Stimulated activated naive CD8-positive, alpha-beta T cell treated with anti-CD3 and anti-CD28 coated beads, Interleukin-15, amount 100 ng/mL, for 72 hours (primary cell): ENCODE results near the gene LUC7L.
"Not testable (repeated sequence)": the region's sequence is repeated elsewhere in the genome, so short reads cannot be mapped to it uniquely, and the experiment has no call there.

ENCODE experiments used
- ATAC-seq: fragments of 150-1000 bp; cut with Tn5 transposase; 2 replicates; pipeline ENCODE4 v1.10.0; 2021; ENCODE audit warnings: mild to moderate bottlenecking, moderate library complexity
- DNase-seq, 2 donors: peaks; one replicate each; pipeline ENCODE4 v3.0.0; 2021 to 2022
- H3K27ac Mint-ChIP-seq, 2 donors: one replicate each; pipeline ENCODE4 v1.8.0; 2022; ENCODE audit warnings: mild to moderate bottlenecking in 2 of 2, mixed read lengths in 2 of 2, moderate library complexity in 2 of 2
- H3K27me3 Mint-ChIP-seq: one replicate; pipeline ENCODE4 v1.8.0; 2022; ENCODE audit warnings: mixed read lengths
- H3K4me1 Mint-ChIP-seq: one replicate; pipeline ENCODE4 v1.8.0; 2022; ENCODE audit warnings: mild to moderate bottlenecking, mixed read lengths
- H3K4me3 Mint-ChIP-seq, 2 donors: one replicate each; pipeline ENCODE4 v1.8.0; 2022; ENCODE audit warnings: mild to moderate bottlenecking in 2 of 2, mixed read lengths in 2 of 2, moderate library complexity in 1 of 2
- H3K9me3 Mint-ChIP-seq, 2 donors: one replicate each; pipeline ENCODE4 v1.8.0; 2022; ENCODE audit warnings: mixed read lengths in 2 of 2

Gene LUC7L

GRCh38 chr16:159136-159849, 70.0 kb downstream of the LUC7L start:
- Mint-ChIP-seq H3K27me3 (peaks cover 74% of the 10 kb centered on the region), H3K4me3 (no peak overlapping the region), H3K4me1 (peaks cover 10% of the 10 kb centered on the region), H3K9me3 (no peaks in the 10 kb centered on the region), H3K27ac (no peak overlapping the region)
- ATAC-seq (no peak), DNase-seq (no peak)

GRCh38 chr16:155031-155398, 74.2 kb downstream of the LUC7L start:
- Mint-ChIP-seq H3K9me3 (no peaks in the 10 kb centered on the region), H3K4me1 (peaks cover 13% of the 10 kb centered on the region), H3K27ac (no peak overlapping the region), H3K4me3 (peak overlapping the region; percentile 74 to 83), H3K27me3 (peaks cover 79% of the 10 kb centered on the region)
- ATAC-seq (no peak), DNase-seq (no peak)

GRCh38 chr16:154217-155030, 74.8 kb downstream of the LUC7L start:
- H3K9me3 Mint-ChIP-seq: no peaks in the 10 kb centered on the region
- H3K27me3 Mint-ChIP-seq: peaks cover 79% of the 10 kb centered on the region
- peaks cover 13% of the 10 kb centered on the region for H3K4me1 Mint-ChIP-seq
- H3K4me3 Mint-ChIP-seq: peak overlapping the region; percentile 74 to 83
- no peak overlapping the region for H3K27ac Mint-ChIP-seq
- DNase-seq (no peak), ATAC-seq (peak; percentile 40)

GRCh38 chr16:153550-154216, 75.6 kb downstream of the LUC7L start:
- peak; percentile 63 for ATAC-seq
- H3K4me3 Mint-ChIP-seq, H3K9me3 Mint-ChIP-seq, H3K27ac Mint-ChIP-seq, DNase-seq: not testable (repeated sequence)
- Mint-ChIP-seq H3K27me3 (peaks cover 79% of the 10 kb centered on the region), H3K4me1 (peaks cover 13% of the 10 kb centered on the region)

- H3K4me3 Mint-ChIP-seq, H3K27ac Mint-ChIP-seq, DNase-seq, H3K9me3 Mint-ChIP-seq: not testable (repeated sequence)
- Mint-ChIP-seq H3K4me1 (peaks cover 13% of the 10 kb centered on the region), H3K27me3 (peaks cover 74% of the 10 kb centered on the region)
- peak; percentile 44 for ATAC-seq
Observed at GRCh38 chr16:153129-153521, 76.1 kb downstream of the LUC7L start.

- Mint-ChIP-seq H3K9me3 (no peaks in the 10 kb centered on the region), H3K27ac (no peak within 1 kb of the TSS), H3K27me3 (peaks cover 71% of the 10 kb centered on the region), H3K4me3 (no peak within 1 kb of the TSS), H3K4me1 (peaks cover 13% of the 10 kb centered on the region)
- no peak for DNase-seq
- peak; percentile 36 for ATAC-seq
Observed at GRCh38 chr16:152141-153128, 76.8 kb downstream of the LUC7L start, which contains the start of gene HBZ. Gene HBZ (plus strand): TSS chr16:152644. CDS start chr16:152910, 266 bp downstream.

GRCh38 chr16:149024-149660, 80.1 kb downstream of the LUC7L start:
- Mint-ChIP-seq H3K4me1 (peaks cover 2% of the 10 kb centered on the region), H3K27me3 (peaks cover 51% of the 10 kb centered on the region), H3K9me3 (no peaks in the 10 kb centered on the region), H3K27ac (no peak overlapping the region), H3K4me3 (no peak overlapping the region)
- no peak for ATAC-seq
- DNase-seq: no peak

- peaks cover 48% of the 10 kb centered on the region for H3K27me3 Mint-ChIP-seq
- no peak overlapping the region for H3K4me3 Mint-ChIP-seq
- DNase-seq: no peak
- H3K9me3 Mint-ChIP-seq: no peaks in the 10 kb centered on the region
- H3K27ac Mint-ChIP-seq: no peak overlapping the region
- no peak for ATAC-seq
- no peaks in the 10 kb centered on the region for H3K4me1 Mint-ChIP-seq
Observed at GRCh38 chr16:146646-147045, 82.6 kb downstream of the LUC7L start.

- DNase-seq: no peak
- no peaks in the 10 kb centered on the region for H3K4me1 Mint-ChIP-seq
- peaks cover 33% of the 10 kb centered on the region for H3K27me3 Mint-ChIP-seq
- H3K9me3 Mint-ChIP-seq: no peaks in the 10 kb centered on the region
- no peak for ATAC-seq
- H3K27ac Mint-ChIP-seq: peak overlapping the region in 1 of 2 donors; percentile 3
- no peak overlapping the region for H3K4me3 Mint-ChIP-seq
Observed at GRCh38 chr16:144797-145252, 84.4 kb downstream of the LUC7L start.

GRCh38 chr16:143456-143855, 85.8 kb downstream of the LUC7L start:
- Mint-ChIP-seq H3K9me3 (no peaks in the 10 kb centered on the region), H3K27me3 (peaks cover 21% of the 10 kb centered on the region), H3K4me3 (no peak overlapping the region), H3K4me1 (peaks cover 6% of the 10 kb centered on the region), H3K27ac (peak overlapping the region in 1 of 2 donors; percentile 13)
- ATAC-seq (no peak), DNase-seq (no peak)

- Mint-ChIP-seq H3K4me1 (peaks cover 7% of the 10 kb centered on the region), H3K27me3 (peaks cover 21% of the 10 kb centered on the region), H3K27ac (no peak overlapping the region), H3K9me3 (no peaks in the 10 kb centered on the region), H3K4me3 (no peak overlapping the region)
- ATAC-seq (no peak), DNase-seq (no peak)
Observed at GRCh38 chr16:143047-143446, 86.2 kb downstream of the LUC7L start.

- no peak for ATAC-seq
- Mint-ChIP-seq H3K27me3 (peaks cover 21% of the 10 kb centered on the region), H3K4me3 (no peak overlapping the region), H3K9me3 (no peaks in the 10 kb centered on the region), H3K4me1 (peaks cover 13% of the 10 kb centered on the region), H3K27ac (no peak overlapping the region)
- no peak for DNase-seq
Observed at GRCh38 chr16:142405-142967, 86.8 kb downstream of the LUC7L start.

GRCh38 chr16:140175-140857, 88.9 kb downstream of the LUC7L start:
- ATAC-seq (no peak), DNase-seq (no peak)
- peaks cover 21% of the 10 kb centered on the region for H3K27me3 Mint-ChIP-seq
- no peak overlapping the region for H3K27ac Mint-ChIP-seq
- H3K4me1 Mint-ChIP-seq: peaks cover 25% of the 10 kb centered on the region
- no peaks in the 10 kb centered on the region for H3K9me3 Mint-ChIP-seq
- no peak overlapping the region for H3K4me3 Mint-ChIP-seq
